ENCODE measurements around the gene KIAA1328. TPM values are rescaled to one million over a fixed set of nuclear protein-coding genes. Genes with fewer than 3 reads are reported as not detected.

Gene KIAA1328
- total RNA-seq = 8.7 and 8.8 TPM in 2 replicates

- peak; percentile 99 for DNase-seq (ENCODE audit: insufficient read length, low spot score, missing footprints)
- Histone ChIP-seq H4K20me1 (ENCODE audit: insufficient read depth, low read length) (no peaks in the 10 kb centered on the region), H3K9me3 (ENCODE audit: low read depth, low read length) (no peaks in the 10 kb centered on the region), H3K27ac (ENCODE audit: low read depth, low read length) (peak within 1 kb of the TSS; percentile 87), H3K27me3 (ENCODE audit: insufficient read depth, low read length) (no peaks in the 10 kb centered on the region), H3K4me1 (ENCODE audit: insufficient read depth, low read length) (peaks cover 7% of the 10 kb centered on the region), H3K79me2 (ENCODE audit: insufficient read depth, low read length) (peaks cover 36% of the 10 kb centered on the region), H3K4me3 (ENCODE audit: insufficient read depth, low read length) (peak within 1 kb of the TSS; percentile 99), H3K36me3 (ENCODE audit: insufficient read depth, low read length) (no peaks in the 10 kb centered on the region), H2AFZ (ENCODE audit: low read length) (peak within 1 kb of the TSS; percentile 99), H3K4me2 (ENCODE audit: insufficient read depth, low read length) (peak within 1 kb of the TSS; percentile 88)
- TF ChIP-seq CTCF (IDR thresholded peaks at IDR 0.05; ENCODE audit: extremely low read depth, low read depth, low read length) = peak; percentile 49
Measured at GRCh38 chr18:36828630-36829361, at the start of gene KIAA1328, which contains the start of gene TPGS2. TSS of gene KIAA1328 (plus strand) at chr18:36829127. CDS start at chr18:36829139, 12 bp downstream. TSS of gene TPGS2 (minus strand) at chr18:36829002. CDS start at chr18:36828767, 235 bp downstream.

GRCh38 chr18:36780748-36781147, 48.2 kb upstream of the KIAA1328 start:
- no peak for TF ChIP-seq CTCF (IDR thresholded peaks at IDR 0.05; ENCODE audit: extremely low read depth, low read depth, low read length)
- DNase-seq (ENCODE audit: insufficient read length, low spot score, missing footprints) = no peak
- Histone ChIP-seq H3K9me3 (ENCODE audit: low read depth, low read length) (no peaks in the 10 kb centered on the region), H3K36me3 (ENCODE audit: insufficient read depth, low read length) (no peaks in the 10 kb centered on the region), H3K27ac (ENCODE audit: low read depth, low read length) (no peak overlapping the region), H3K4me3 (ENCODE audit: insufficient read depth, low read length) (no peak overlapping the region), H3K4me2 (ENCODE audit: insufficient read depth, low read length) (no peak overlapping the region), H3K79me2 (ENCODE audit: insufficient read depth, low read length) (no peaks in the 10 kb centered on the region), H3K27me3 (ENCODE audit: insufficient read depth, low read length) (no peaks in the 10 kb centered on the region), H4K20me1 (ENCODE audit: insufficient read depth, low read length) (no peaks in the 10 kb centered on the region), H3K4me1 (ENCODE audit: insufficient read depth, low read length) (no peaks in the 10 kb centered on the region), H2AFZ (ENCODE audit: low read length) (no peak overlapping the region)

DNA sequence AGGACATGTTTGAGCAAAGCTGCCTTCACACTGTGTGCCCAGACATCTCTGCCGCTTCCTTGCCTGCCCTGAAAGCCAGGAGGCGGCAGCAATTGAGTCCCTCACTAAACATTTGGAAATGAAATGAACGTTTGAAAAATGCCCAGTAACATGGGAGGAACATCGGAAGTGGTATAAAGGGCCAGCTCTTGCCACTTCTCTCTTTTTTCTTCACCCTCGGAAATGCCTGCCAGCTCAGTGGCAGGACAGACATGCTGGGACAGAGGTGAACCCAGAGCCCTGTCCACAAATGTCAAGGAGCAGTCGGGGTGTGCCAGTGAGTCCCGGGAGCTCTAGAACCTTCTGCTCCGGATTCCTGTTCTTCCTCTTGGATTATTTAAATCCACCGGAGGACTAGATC, 46.2 kb upstream of the KIAA1328 start:
- no peaks in the 10 kb centered on the region for H3K36me3 ChIP-seq (ENCODE audit: insufficient read depth, low read length)
- H4K20me1 ChIP-seq (ENCODE audit: insufficient read depth, low read length) = no peaks in the 10 kb centered on the region
- H3K4me3 ChIP-seq (ENCODE audit: insufficient read depth, low read length) = no peak overlapping the region
- TF ChIP-seq CTCF (IDR thresholded peaks at IDR 0.05; ENCODE audit: extremely low read depth, low read depth, low read length) = no peak
- H3K4me1 ChIP-seq (ENCODE audit: insufficient read depth, low read length) = peaks cover 9% of the 10 kb centered on the region
- H3K79me2 ChIP-seq (ENCODE audit: insufficient read depth, low read length) = no peaks in the 10 kb centered on the region
- H3K27me3 ChIP-seq (ENCODE audit: insufficient read depth, low read length) = no peaks in the 10 kb centered on the region
- no peaks in the 10 kb centered on the region for H3K9me3 ChIP-seq (ENCODE audit: low read depth, low read length)
- H2AFZ ChIP-seq (ENCODE audit: low read length) = no peak overlapping the region
- H3K27ac ChIP-seq (ENCODE audit: low read depth, low read length) = no peak overlapping the region
- H3K4me2 ChIP-seq (ENCODE audit: insufficient read depth, low read length) = no peak overlapping the region
- DNase-seq (ENCODE audit: insufficient read length, low spot score, missing footprints) = no peak

DNA sequence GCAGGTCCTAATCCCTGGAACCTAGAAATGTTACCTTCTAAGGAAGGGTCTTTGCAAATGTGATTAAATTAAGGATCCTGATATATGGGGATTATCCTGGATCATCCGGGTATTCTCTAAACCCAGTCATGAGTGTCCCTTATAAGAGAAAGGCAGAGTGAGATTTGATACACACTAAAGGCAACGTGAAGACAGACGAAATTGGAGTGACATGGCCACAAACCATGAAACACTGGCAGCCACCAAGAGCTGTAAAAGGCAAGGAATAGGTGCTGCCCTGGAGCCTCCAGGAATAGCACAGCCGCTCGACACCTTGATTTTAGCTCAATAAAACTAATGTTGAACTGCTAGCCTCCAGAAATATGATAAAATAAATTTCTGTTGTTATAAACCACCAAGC, 45.1 kb upstream of the KIAA1328 start:
- no peak overlapping the region for H3K4me2 ChIP-seq (ENCODE audit: insufficient read depth, low read length)
- no peaks in the 10 kb centered on the region for H3K36me3 ChIP-seq (ENCODE audit: insufficient read depth, low read length)
- no peak for DNase-seq (ENCODE audit: insufficient read length, low spot score, missing footprints)
- H3K4me1 ChIP-seq (ENCODE audit: insufficient read depth, low read length) = peaks cover 9% of the 10 kb centered on the region
- no peak overlapping the region for H2AFZ ChIP-seq (ENCODE audit: low read length)
- TF ChIP-seq CTCF (IDR thresholded peaks at IDR 0.05; ENCODE audit: extremely low read depth, low read depth, low read length) = no peak
- no peaks in the 10 kb centered on the region for H3K79me2 ChIP-seq (ENCODE audit: insufficient read depth, low read length)
- no peaks in the 10 kb centered on the region for H3K9me3 ChIP-seq (ENCODE audit: low read depth, low read length)
- H3K27ac ChIP-seq (ENCODE audit: low read depth, low read length) = no peak overlapping the region
- no peaks in the 10 kb centered on the region for H3K27me3 ChIP-seq (ENCODE audit: insufficient read depth, low read length)
- no peaks in the 10 kb centered on the region for H4K20me1 ChIP-seq (ENCODE audit: insufficient read depth, low read length)
- no peak overlapping the region for H3K4me3 ChIP-seq (ENCODE audit: insufficient read depth, low read length)

Data from osteoblast (primary cell).